SK-N-SH treated with all-trans-retinoic acid at 6 μM for 48 hours (cell line): Measurements from ENCODE around the gene C1D.

Experiments used
- CSDC2 ChIP-seq: fragments of 250-450 bp; sonication (Bioruptor Pico); IDR thresholded peaks from 2 replicates; pipeline ENCODE4 v1.5.0; 2020; ENCODE audit warnings: mild to moderate bottlenecking, moderate library complexity
- CSRNP3 ChIP-seq: fragments of 250-450 bp; sonication (Bioruptor Pico); IDR thresholded peaks from 2 replicates; pipeline ENCODE4 v1.5.1; 2021; ENCODE audit warnings: mild to moderate bottlenecking, moderate library complexity
- PATZ1 ChIP-seq: fragments of 250-450 bp; sonication (Bioruptor Pico); IDR thresholded peaks from 2 replicates; pipeline ENCODE4 v1.8.0; 2020; ENCODE audit warnings: mild to moderate bottlenecking, moderate library complexity, borderline replicate concordance
- POU6F1 ChIP-seq: fragments of 250-450 bp; sonication (Bioruptor Pico); IDR thresholded peaks from 2 replicates; pipeline ENCODE4 v1.8.0; 2021; ENCODE audit warnings: low read depth, mild to moderate bottlenecking, moderate library complexity, borderline replicate concordance
- RARB ChIP-seq: fragments of 250-450 bp; sonication (Bioruptor Pico); IDR thresholded peaks from 2 replicates; pipeline ENCODE4 v1.8.0; 2021; ENCODE audit warnings: mild to moderate bottlenecking, moderate library complexity
- SNAI2 ChIP-seq: fragments of 250-450 bp; sonication (Bioruptor Pico); IDR thresholded peaks from 2 replicates; pipeline ENCODE4 v1.5.0; 2020; ENCODE audit warnings: mild to moderate bottlenecking, moderate library complexity
- TSHZ2 ChIP-seq: fragments of 250-450 bp; sonication (Bioruptor Pico); IDR thresholded peaks from 2 replicates; pipeline ENCODE4 v1.5.0; 2020; ENCODE audit warnings: mild to moderate bottlenecking, moderate library complexity
- ZC3H10 ChIP-seq: fragments of 250-450 bp; sonication (Bioruptor Pico); IDR thresholded peaks from 2 replicates; pipeline ENCODE4 v1.5.1; 2021; ENCODE audit warnings: mild to moderate bottlenecking, moderate library complexity
- ZFP3 ChIP-seq: fragments of 250-450 bp; sonication (Bioruptor Pico); IDR thresholded peaks from 2 replicates; pipeline ENCODE4 v1.5.0; 2020; ENCODE audit warnings: mild to moderate bottlenecking, moderate library complexity
- ZFP30 ChIP-seq: fragments of 450-650 bp; formaldehyde crosslinking; IDR thresholded peaks from 2 replicates; pipeline ENCODE4 v1.5.0; 2022; ENCODE audit warnings: mild to moderate bottlenecking, moderate library complexity
- ZNF70 ChIP-seq: fragments of 450-650 bp; formaldehyde crosslinking; IDR thresholded peaks from 2 replicates; pipeline ENCODE4 v1.5.0; 2020; ENCODE audit warnings: mild to moderate bottlenecking, moderate library complexity
- ZNF8 ChIP-seq: fragments of 450-650 bp; formaldehyde crosslinking; IDR thresholded peaks from 2 replicates; pipeline ENCODE4 v1.5.0; 2020; ENCODE audit warnings: mild to moderate bottlenecking, moderate library complexity

- TF ChIP-seq PATZ1 (CRISPR knock-in tag) = no peak
- TF ChIP-seq SNAI2 (CRISPR knock-in tag) = no peak
- TF ChIP-seq ZC3H10 = no peak
- no peak for TF ChIP-seq ZFP30 (CRISPR knock-in tag)
- TF ChIP-seq ZFP3 (CRISPR knock-in tag) = no peak
- no peak for TF ChIP-seq ZNF8 (CRISPR knock-in tag)
- no peak for TF ChIP-seq TSHZ2 (CRISPR knock-in tag)
- TF ChIP-seq ZNF70 = no peak
- TF ChIP-seq POU6F1 = no peak
- TF ChIP-seq CSDC2 (CRISPR knock-in tag) = no peak
- no peak for TF ChIP-seq CSRNP3 (CRISPR knock-in tag)
- TF ChIP-seq RARB = no peak
These were observed 21.0 kb downstream of the C1D start for GRCh38 chr2:68041704-68042245.
